Mesenchymal stem cell (in vitro differentiated cells and primary cell): Measurements from ENCODE around the gene P3R3URF.

ENCODE experiments used
- DNase-seq: peaks from one replicate; pipeline ENCODE4 v3.0.0-alpha.2; 2013
- H2AFZ ChIP-seq: one replicate; pipeline ENCODE4 v1.6.1; 2013; ENCODE audit warnings: low read depth, mild to moderate bottlenecking, control low read depth, inconsistent platforms, low read length, moderate library complexity
- H2AK5ac ChIP-seq: 2 replicates; pipeline ENCODE4 v1.6.1; 2013; ENCODE audit warnings: low read length, moderate library complexity, mild to moderate bottlenecking, inconsistent platforms; ENCODE audit not compliant: severe bottlenecking
- H2BK120ac ChIP-seq: one replicate; pipeline ENCODE4 v1.6.1; 2013; ENCODE audit warnings: low read depth, mild to moderate bottlenecking, inconsistent platforms, low read length, moderate library complexity
- H2BK12ac ChIP-seq, 2 experiments: one replicate each; pipeline ENCODE4 v1.6.1; 2013; ENCODE audit warnings: inconsistent platforms in 2 of 2, low read length in 2 of 2, mild to moderate bottlenecking in 2 of 2, moderate library complexity in 2 of 2, control low read depth in 1 of 2
- H2BK15ac ChIP-seq: one replicate; pipeline ENCODE4 v1.6.1; 2013; ENCODE audit warnings: mild to moderate bottlenecking, low read depth, inconsistent platforms; ENCODE audit not compliant: poor library complexity, severe bottlenecking
- H2BK5ac ChIP-seq: 2 replicates; pipeline ENCODE4 v1.6.1; 2013; ENCODE audit warnings: low read depth, mild to moderate bottlenecking, low read length, control low read depth, inconsistent platforms; ENCODE audit not compliant: poor library complexity, severe bottlenecking
- H3K14ac ChIP-seq, 2 experiments: one replicate each; pipeline ENCODE4 v1.6.1; 2013; ENCODE audit warnings: inconsistent platforms in 2 of 2, low read length in 2 of 2, control low read depth in 1 of 2, mild to moderate bottlenecking in 1 of 2, moderate library complexity in 1 of 2
- H3K18ac ChIP-seq, 2 experiments: one replicate each; pipeline ENCODE4 v1.6.1; 2013; ENCODE audit warnings: inconsistent platforms in 2 of 2, low read length in 2 of 2, control low read depth in 1 of 2, low read depth in 1 of 2, mild to moderate bottlenecking in 1 of 2
- H3K23ac ChIP-seq, 2 experiments: one replicate each; pipeline ENCODE4 v1.6.1; 2013; ENCODE audit warnings: inconsistent platforms in 2 of 2, low read length in 2 of 2, mild to moderate bottlenecking in 2 of 2, moderate library complexity in 2 of 2, control low read depth in 1 of 2
- H3K27ac ChIP-seq: 2 replicates; pipeline ENCODE4 v1.5.1; 2013; ENCODE audit warnings: mild to moderate bottlenecking, moderate library complexity, low read length, control low read depth, inconsistent platforms; ENCODE audit not compliant: poor library complexity, severe bottlenecking
- H3K27me3 ChIP-seq, 2 experiments: 2 replicates each; pipeline versions ENCODE4 v1.6.1 to v1.7.0; 2013; ENCODE audit warnings: low read length in 2 of 2, mild to moderate bottlenecking in 2 of 2, moderate library complexity in 2 of 2, control low read depth in 1 of 2, inconsistent platforms in 1 of 2; ENCODE audit not compliant: control insufficient read depth in 1 of 2, insufficient read depth in 1 of 2
- H3K36me3 ChIP-seq, 2 experiments: 2 replicates each; pipeline versions ENCODE4 v1.6.1 to v1.7.0; 2013; ENCODE audit warnings: low read length in 2 of 2, control low read depth in 1 of 2, inconsistent platforms in 1 of 2, low read depth in 1 of 2, mild to moderate bottlenecking in 1 of 2; ENCODE audit not compliant: insufficient read depth in 2 of 2, control insufficient read depth in 1 of 2
- H3K4ac ChIP-seq, 2 experiments: one replicate each; pipeline ENCODE4 v1.6.1; 2013; ENCODE audit warnings: inconsistent platforms in 2 of 2, low read length in 2 of 2, mild to moderate bottlenecking in 2 of 2, moderate library complexity in 2 of 2, control low read depth in 1 of 2, low read depth in 1 of 2
- H3K4me1 ChIP-seq: 2 replicates; pipeline ENCODE4 v1.6.1; 2013; ENCODE audit warnings: low read depth, low read length, control low read depth; ENCODE audit not compliant: control insufficient read depth, insufficient read depth
- H3K4me2 ChIP-seq: 2 replicates; pipeline ENCODE4 v1.6.1; 2013; ENCODE audit warnings: low read length, mild to moderate bottlenecking, inconsistent platforms; ENCODE audit not compliant: poor library complexity, severe bottlenecking
- H3K4me3 ChIP-seq, 2 experiments: 2 replicates each; pipeline versions ENCODE4 v1.5.1 to v1.7.0; 2013; ENCODE audit warnings: low read length in 2 of 2, mild to moderate bottlenecking in 2 of 2, control low read depth in 1 of 2, low read depth in 1 of 2; ENCODE audit not compliant: insufficient read depth in 1 of 2
- H3K79me1 ChIP-seq: replicated peaks from 2 replicates; pipeline ENCODE4 v1.6.1; 2013; ENCODE audit warnings: mild to moderate bottlenecking, control low read depth, low read length, inconsistent platforms; ENCODE audit not compliant: poor library complexity, severe bottlenecking
- H3K9ac ChIP-seq: 2 replicates; pipeline ENCODE4 v1.7.0; 2013; ENCODE audit warnings: mild to moderate bottlenecking, low read length, moderate library complexity
- H3K9me3 ChIP-seq: 2 replicates; pipeline ENCODE4 v1.7.0; 2013; ENCODE audit warnings: mild to moderate bottlenecking, low read length; ENCODE audit not compliant: control insufficient read depth
- H4K8ac ChIP-seq: one replicate; pipeline ENCODE4 v1.6.1; 2013; ENCODE audit warnings: inconsistent platforms, mild to moderate bottlenecking, low read length, moderate library complexity
- H4K91ac ChIP-seq: one replicate; pipeline ENCODE4 v1.6.1; 2013; ENCODE audit warnings: mild to moderate bottlenecking, low read length, inconsistent platforms
- WGBS: methylation state at CpG from one replicate; pipeline ENCODE4 v1.1.7; 2013; ENCODE audit warnings: mixed read lengths; 5-methylcytosine and 5-hydroxymethylcytosine counted together

The P3R3URF gene

DNA sequence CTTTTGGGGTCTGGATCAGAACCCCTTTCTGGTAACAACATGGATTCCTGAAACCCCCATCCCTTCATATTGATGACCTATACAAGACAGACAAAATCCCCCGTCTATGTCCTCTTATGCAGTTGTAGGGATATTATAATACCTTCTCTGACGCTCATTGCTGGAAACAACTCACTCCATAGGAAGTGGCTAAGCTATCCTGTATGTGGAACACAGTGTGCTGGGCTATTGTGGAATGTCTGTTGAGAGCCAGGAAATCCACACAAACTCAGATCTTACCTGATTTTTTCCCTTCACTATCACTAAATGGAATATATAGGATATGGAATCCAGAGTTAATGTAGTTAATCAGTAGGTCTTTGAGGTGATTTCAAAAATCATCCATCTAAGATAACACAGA, 26.2 kb downstream of the P3R3URF start:
- Histone ChIP-seq H3K9ac (no peak overlapping the region), H4K8ac (no peak overlapping the region), H3K79me1 (no peaks in the 10 kb centered on the region), H3K9me3 (no peaks in the 10 kb centered on the region), H3K23ac (no peak overlapping the region), H3K4me1 (no peaks in the 10 kb centered on the region), H3K14ac (no peak overlapping the region), H2BK12ac (no peak overlapping the region), H2BK120ac (no peak overlapping the region), H3K4me3 (no peak overlapping the region), H3K36me3 (no peaks in the 10 kb centered on the region), H2BK5ac (no peak overlapping the region), H4K91ac (no peak overlapping the region), H3K27ac (no peak overlapping the region), H3K4me2 (no peak overlapping the region), H2AK5ac (no peak overlapping the region), H2AFZ (no peak overlapping the region), H3K27me3 (peaks cover 0 to 12% of the 10 kb centered on the region in 2 experiments), H3K4ac (no peak overlapping the region), H2BK15ac (no peak overlapping the region), H3K18ac (no peak overlapping the region)
- no peak for DNase-seq
- no CpG with 5 or more reads among the region's 2 CpGs for WGBS

GRCh38 chr1:46148318-46148717, 28.0 kb downstream of the P3R3URF start:
- no peak overlapping the region for H2BK5ac ChIP-seq
- no peak overlapping the region for H3K14ac ChIP-seq
- 73% methylated on average over 2 of the region's 2 CpGs for WGBS
- H3K27ac ChIP-seq, result no peak overlapping the region
- H3K79me1 ChIP-seq, result no peaks in the 10 kb centered on the region
- no peak overlapping the region for H3K4me3 ChIP-seq
- no peak overlapping the region for H4K91ac ChIP-seq
- no peak overlapping the region for H2BK15ac ChIP-seq
- H3K27me3 ChIP-seq, result peaks cover 0 to 12% of the 10 kb centered on the region in 2 experiments
- no peaks in the 10 kb centered on the region for H3K9me3 ChIP-seq
- no peaks in the 10 kb centered on the region for H3K4me1 ChIP-seq
- no peak overlapping the region for H2BK120ac ChIP-seq
- no peak for DNase-seq
- no peak overlapping the region for H4K8ac ChIP-seq
- no peak overlapping the region for H3K23ac ChIP-seq
- H3K18ac ChIP-seq, result no peak overlapping the region
- no peak overlapping the region for H3K4ac ChIP-seq
- no peak overlapping the region for H2AK5ac ChIP-seq
- H3K4me2 ChIP-seq, result no peak overlapping the region
- no peak overlapping the region for H2AFZ ChIP-seq
- no peaks in the 10 kb centered on the region for H3K36me3 ChIP-seq
- H2BK12ac ChIP-seq, result no peak overlapping the region
- H3K9ac ChIP-seq, result no peak overlapping the region

GRCh38 chr1:46137916-46138315, 38.4 kb downstream of the P3R3URF start:
- Histone ChIP-seq H3K9ac (peak overlapping the region; percentile 80), H3K36me3 (no peaks in the 10 kb centered on the region), H3K18ac (no peak overlapping the region), H3K14ac (no peak overlapping the region), H3K4me3 (peak overlapping the region in 1 of 2 experiments; percentile 65), H3K4me2 (peak overlapping the region; percentile 75), H2AK5ac (no peak overlapping the region), H2BK5ac (peak overlapping the region; percentile 80), H2BK12ac (no peak overlapping the region), H3K27ac (peak overlapping the region; percentile 93), H3K4me1 (peaks cover 15% of the 10 kb centered on the region), H2AFZ (no peak overlapping the region), H3K23ac (no peak overlapping the region), H2BK120ac (no peak overlapping the region), H3K27me3 (no peaks in the 10 kb centered on the region), H4K8ac (no peak overlapping the region), H3K79me1 (no peaks in the 10 kb centered on the region), H2BK15ac (no peak overlapping the region), H4K91ac (no peak overlapping the region), H3K4ac (no peak overlapping the region), H3K9me3 (no peaks in the 10 kb centered on the region)
- DNase-seq, result peak; percentile 78
- 21% methylated on average over 2 of the region's 3 CpGs for WGBS

- no peak overlapping the region for H3K4me3 ChIP-seq
- H2AK5ac ChIP-seq, result peak overlapping the region; percentile 24
- no peaks in the 10 kb centered on the region for H3K36me3 ChIP-seq
- H2BK15ac ChIP-seq, result no peak overlapping the region
- H3K4me1 ChIP-seq, result peaks cover 15% of the 10 kb centered on the region
- H3K14ac ChIP-seq, result no peak overlapping the region
- H3K4me2 ChIP-seq, result no peak overlapping the region
- no peak overlapping the region for H2BK120ac ChIP-seq
- no peak overlapping the region for H3K9ac ChIP-seq
- no peak overlapping the region for H4K91ac ChIP-seq
- no peak overlapping the region for H3K27ac ChIP-seq
- H2BK12ac ChIP-seq, result peak overlapping the region in 1 of 2 experiments; percentile 79
- H3K79me1 ChIP-seq, result no peaks in the 10 kb centered on the region
- H2AFZ ChIP-seq, result no peak overlapping the region
- peak overlapping the region in 1 of 2 experiments; percentile 2 for H3K18ac ChIP-seq
- no peak overlapping the region for H4K8ac ChIP-seq
- H3K4ac ChIP-seq, result peak overlapping the region in 1 of 2 experiments; percentile 21
- no peak overlapping the region for H3K23ac ChIP-seq
- no peaks in the 10 kb centered on the region for H3K9me3 ChIP-seq
- no peak for DNase-seq
- H3K27me3 ChIP-seq, result no peaks in the 10 kb centered on the region
- H2BK5ac ChIP-seq, result no peak overlapping the region
Observed at GRCh38 chr1:46136711-46137110, 39.6 kb downstream of the P3R3URF start.
